Measurements from ENCODE around the gene LTA4H. TPM values are rescaled to one million over a fixed set of nuclear protein-coding genes. Genes with fewer than 3 reads are reported as not detected.

The LTA4H gene
- total and polyA plus RNA-seq, 8 donors, result 20.0 to 57.1 (median 31.0) TPM

GRCh38 chr12:95999484-95999883, 35.9 kb downstream of the LTA4H start:
- no peak for ATAC-seq
- no peaks in the 10 kb centered on the region for H3K9me3 ChIP-seq
- H3K4me3 ChIP-seq, result no peak overlapping the region
- no peak for FAIRE-seq
- no peak for TF ChIP-seq CTCF (IDR thresholded peaks at IDR 0.05)
- WGBS, 2 donors, result 63 to 74% methylated on average over 5 of the region's 5 CpGs
- intact Hi-C loops (cut with DNase I), result loop anchor here in 2 of 3 donors (5.0 to 10.0 kb wide), 2 partner anchors 75 to 82 kb away; no protein-coding TSS in a partner anchor
- peaks cover 0 to 18% (median 5%) of the 10 kb centered on the region in 3 donors for H3K36me3 ChIP-seq
- no peak overlapping the region for H3K27ac ChIP-seq
- no peak for DNase-seq
- H3K4me1 ChIP-seq, result no peaks in the 10 kb centered on the region
- no peaks in the 10 kb centered on the region for H3K27me3 ChIP-seq

- peak; percentile 39 to 55 (median 46) for TF ChIP-seq CTCF (IDR thresholded peaks at IDR 0.05)
- intact Hi-C loops (cut with DNase I), result loop anchor here in 2 of 3 donors (5.0 to 10.0 kb wide), 2 partner anchors 74 to 81 kb away; no protein-coding TSS in a partner anchor
- no peak overlapping the region for H3K27ac ChIP-seq
- no peaks in the 10 kb centered on the region for H3K27me3 ChIP-seq
- no peak overlapping the region for H3K4me3 ChIP-seq
- DNase-seq (peak in 3 of 6 donors; percentile 21 to 45 (median 45)), FAIRE-seq (peak; percentile 69), ATAC-seq (peak; percentile 84 to 97 (median 92))
- 17 to 26% methylated on average over 7 of the region's 7 CpGs for WGBS, 2 donors
- no peaks in the 10 kb centered on the region for H3K9me3 ChIP-seq
- H3K36me3 ChIP-seq, result peaks cover 0 to 11% (median 5%) of the 10 kb centered on the region in 3 donors
- no peaks in the 10 kb centered on the region for H3K4me1 ChIP-seq
These were observed 36.6 kb downstream of the LTA4H start for GRCh38 chr12:95998611-95999286.

- DNase-seq (no peak), ATAC-seq (peak in 2 of 4 donors; percentile 10 to 35), FAIRE-seq (no peak)
- Histone ChIP-seq H3K9me3 (no peaks in the 10 kb centered on the region), H3K27ac (no peak overlapping the region), H3K4me1 (no peaks in the 10 kb centered on the region), H3K36me3 (peaks cover 0 to 4% (median 0%) of the 10 kb centered on the region in 3 donors), H3K4me3 (no peak overlapping the region), H3K27me3 (no peaks in the 10 kb centered on the region)
- TF ChIP-seq CTCF (IDR thresholded peaks at IDR 0.05), result no peak
- WGBS, 2 donors, result 57 to 61% methylated on average over 5 of the region's 5 CpGs
- intact Hi-C loops (cut with DNase I), result loop anchor here in 2 of 3 donors (5.0 to 10.0 kb wide), 2 partner anchors 73 to 81 kb away; no protein-coding TSS in a partner anchor
These were observed 37.4 kb downstream of the LTA4H start for GRCh38 chr12:95997911-95998510.

- ATAC-seq, result no peak
- intact Hi-C loops (cut with DNase I), result loop anchor here in 2 of 3 donors (5.0 to 10.0 kb wide), 2 partner anchors 72 to 80 kb away; no protein-coding TSS in a partner anchor
- Histone ChIP-seq H3K4me1 (no peaks in the 10 kb centered on the region), H3K9me3 (no peaks in the 10 kb centered on the region), H3K4me3 (no peak overlapping the region), H3K27me3 (no peaks in the 10 kb centered on the region), H3K27ac (no peak overlapping the region), H3K36me3 (peaks cover 0 to 3% (median 0%) of the 10 kb centered on the region in 3 donors)
- no peak for DNase-seq
- WGBS, 2 donors, result 74 to 79% methylated on average over 3 of the region's 3 CpGs
- FAIRE-seq, result no peak
- TF ChIP-seq CTCF (IDR thresholded peaks at IDR 0.05), result no peak
These were observed 38.1 kb downstream of the LTA4H start for GRCh38 chr12:95997276-95997675.

Measured in pancreas (tissue), 10 donors.